ENCODE data around the gene SORL1-AS1.

SORL1-AS1 gene

GRCh38 chr11:121451178-121451985 is 1.4 kb downstream of the SORL1-AS1 start:
- DNase-seq (ENCODE audit: low read depth): no peak

GRCh38 chr11:121450401-121450800 is 2.4 kb downstream of the SORL1-AS1 start:
- no peak for DNase-seq (ENCODE audit: low read depth)

GRCh38 chr11:121449626-121450025 is 3.1 kb downstream of the SORL1-AS1 start:
- DNase-seq (ENCODE audit: low read depth): no peak

- DNase-seq (ENCODE audit: low read depth): no peak
Observed at GRCh38 chr11:121449123-121449522, 3.6 kb downstream of the SORL1-AS1 start.

GRCh38 chr11:121448431-121448941 is 4.3 kb downstream of the SORL1-AS1 start:
- DNase-seq (ENCODE audit: low read depth): no peak

GRCh38 chr11:121448011-121448410 is 4.8 kb downstream of the SORL1-AS1 start:
- DNase-seq (ENCODE audit: low read depth): no peak

- DNase-seq (ENCODE audit: low read depth): peak; percentile 28
Observed at GRCh38 chr11:121446752-121447156, 6.0 kb downstream of the SORL1-AS1 start.

GRCh38 chr11:121445071-121445768 is 7.5 kb downstream of the SORL1-AS1 start:
- no peak for DNase-seq (ENCODE audit: low read depth)

GRCh38 chr11:121444526-121444925 is 8.2 kb downstream of the SORL1-AS1 start:
- no peak for DNase-seq (ENCODE audit: low read depth)

- no peak for DNase-seq (ENCODE audit: low read depth)
Observed at GRCh38 chr11:121443688-121444275, 9.0 kb downstream of the SORL1-AS1 start.

GRCh38 chr11:121441521-121441920 is 11.2 kb downstream of the SORL1-AS1 start:
- DNase-seq (ENCODE audit: low read depth): no peak

- no peak for DNase-seq (ENCODE audit: low read depth)
Observed at GRCh38 chr11:121439759-121440158, 13.0 kb downstream of the SORL1-AS1 start.

GRCh38 chr11:121439337-121439736 is 13.4 kb downstream of the SORL1-AS1 start:
- no peak for DNase-seq (ENCODE audit: low read depth)

GRCh38 chr11:121437686-121438078 is 15.1 kb downstream of the SORL1-AS1 start:
- DNase-seq (ENCODE audit: low read depth): no peak

- no peak for DNase-seq (ENCODE audit: low read depth)
Observed at GRCh38 chr11:121437018-121437685, 15.6 kb downstream of the SORL1-AS1 start.

- no peak for DNase-seq (ENCODE audit: low read depth)
Observed at GRCh38 chr11:121435551-121436511, 16.9 kb downstream of the SORL1-AS1 start.

GRCh38 chr11:121435132-121435531 is 17.6 kb downstream of the SORL1-AS1 start:
- no peak for DNase-seq (ENCODE audit: low read depth)

GRCh38 chr11:121431820-121432526 is 20.8 kb downstream of the SORL1-AS1 start:
- DNase-seq (ENCODE audit: low read depth): no peak

GRCh38 chr11:121429556-121429955 is 23.2 kb downstream of the SORL1-AS1 start:
- no peak for DNase-seq (ENCODE audit: low read depth)

- DNase-seq (ENCODE audit: low read depth): no peak
Observed at GRCh38 chr11:121427400-121427744, 25.4 kb downstream of the SORL1-AS1 start.
